Stimulated activated CD8-positive, alpha-beta memory T cell treated with anti-CD3 and anti-CD28 coated beads, Interleukin-4, amount 100 ng/mL, for 1 hour (primary cell): ENCODE measurements around the gene RAD51.
A peak's percentile ranks its signal among the peaks of the same experiment; 100 is the strongest.

ENCODE experiments used
- DNase-seq, 2 donors: peaks; one replicate each; pipeline ENCODE4 v3.0.0-alpha.2; 2020; ENCODE audit warnings: low read depth in 2 of 2, low spot score in 1 of 2

The RAD51 gene

GRCh38 chr15:40762919-40763800, 68.2 kb downstream of the RAD51 start:
- DNase-seq = no peak

- DNase-seq = no peak
These were observed 69.0 kb downstream of the RAD51 start, which contains the start of gene GCHFR for GRCh38 chr15:40763801-40764628. Gene GCHFR (plus strand): TSS chr15:40764068. CDS start chr15:40764181, 113 bp downstream.

GRCh38 chr15:40764629-40765103, 69.7 kb downstream of the RAD51 start:
- DNase-seq = no peak

GRCh38 chr15:40766194-40766815, 71.3 kb downstream of the RAD51 start:
- DNase-seq = no peak

DNA sequence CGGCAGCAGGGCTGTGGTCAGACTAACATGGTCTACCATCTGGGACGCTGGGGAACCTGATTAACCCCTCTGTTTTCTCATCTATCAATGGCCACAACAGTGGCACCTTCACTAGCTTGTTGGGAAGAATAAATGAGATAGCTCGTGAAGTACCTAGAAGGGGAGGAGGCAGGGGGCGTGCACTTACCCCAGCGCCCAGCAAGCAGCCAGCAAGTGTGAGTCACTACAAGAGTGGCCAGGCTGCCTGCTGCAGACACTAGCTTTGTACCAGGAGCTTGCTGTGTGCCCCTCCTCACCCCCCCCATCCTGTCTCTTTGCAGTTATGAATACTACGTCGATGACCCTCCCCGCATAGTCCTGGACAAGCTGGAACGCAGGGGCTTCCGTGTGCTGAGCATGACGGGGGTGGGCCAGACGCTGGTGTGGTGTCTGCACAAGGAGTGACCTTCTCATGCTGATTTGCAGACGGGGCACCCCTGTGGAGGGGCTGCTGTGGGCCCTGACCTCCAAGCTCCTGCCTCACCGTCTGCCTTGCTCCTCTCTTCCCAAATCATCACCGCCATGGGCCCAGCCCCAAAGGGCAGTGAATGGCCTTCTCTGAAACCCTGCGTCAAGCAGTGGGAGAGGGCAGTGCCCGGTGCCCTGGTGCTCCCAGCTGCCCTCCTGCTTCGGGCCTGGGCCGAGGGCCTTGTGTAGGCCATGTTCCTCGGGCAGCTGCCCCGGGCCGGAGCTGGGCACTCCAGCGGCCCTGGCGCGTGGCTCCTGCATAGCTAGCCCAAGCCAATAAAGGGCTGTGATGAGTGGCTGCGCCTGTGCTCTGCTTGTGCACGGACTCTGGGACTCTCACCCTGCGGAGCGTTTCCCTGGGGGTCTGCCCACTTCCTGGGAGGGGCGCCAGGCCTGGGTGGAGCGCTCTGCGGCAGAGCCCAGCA, 72.2 kb downstream of the RAD51 start:
- no peak for DNase-seq

- no peak for DNase-seq
These were observed 73.0 kb downstream of the RAD51 start for GRCh38 chr15:40767838-40768500.

GRCh38 chr15:40768521-40769273, 73.7 kb downstream of the RAD51 start:
- no peak for DNase-seq

- DNase-seq = no peak
These were observed 74.5 kb downstream of the RAD51 start, which contains the start of gene C15orf62 for GRCh38 chr15:40769274-40770146. Gene C15orf62 (plus strand): TSS chr15:40769980. CDS start chr15:40770496, 516 bp downstream.

DNA sequence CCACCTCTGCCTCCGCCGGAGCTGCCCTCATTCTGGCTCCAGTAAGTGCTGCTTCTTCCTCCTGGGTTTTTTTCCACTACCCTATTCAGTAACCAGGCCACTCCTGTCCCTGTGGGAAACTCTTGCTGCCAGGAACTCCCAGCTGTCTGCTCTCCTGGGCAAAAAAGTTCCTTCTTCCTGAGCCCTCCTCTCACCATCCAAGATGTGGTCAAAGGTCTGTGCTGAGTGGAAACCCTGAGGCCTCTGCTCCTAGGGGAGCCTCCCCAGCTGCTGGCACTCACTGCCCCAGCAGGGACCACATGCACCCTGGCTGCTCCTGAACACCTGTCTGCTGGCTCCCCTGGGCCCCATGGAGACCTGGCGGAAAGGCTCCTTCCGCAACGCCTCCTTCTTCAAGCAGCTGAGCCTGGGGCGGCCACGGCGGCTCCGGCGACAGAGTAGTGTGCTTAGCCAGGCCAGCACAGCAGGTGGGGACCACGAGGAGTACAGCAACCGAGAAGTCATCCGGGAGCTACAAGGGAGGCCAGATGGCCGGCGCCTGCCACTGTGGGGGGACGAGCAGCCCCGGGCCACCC, 75.3 kb downstream of the RAD51 start:
- DNase-seq = no peak

DNA sequence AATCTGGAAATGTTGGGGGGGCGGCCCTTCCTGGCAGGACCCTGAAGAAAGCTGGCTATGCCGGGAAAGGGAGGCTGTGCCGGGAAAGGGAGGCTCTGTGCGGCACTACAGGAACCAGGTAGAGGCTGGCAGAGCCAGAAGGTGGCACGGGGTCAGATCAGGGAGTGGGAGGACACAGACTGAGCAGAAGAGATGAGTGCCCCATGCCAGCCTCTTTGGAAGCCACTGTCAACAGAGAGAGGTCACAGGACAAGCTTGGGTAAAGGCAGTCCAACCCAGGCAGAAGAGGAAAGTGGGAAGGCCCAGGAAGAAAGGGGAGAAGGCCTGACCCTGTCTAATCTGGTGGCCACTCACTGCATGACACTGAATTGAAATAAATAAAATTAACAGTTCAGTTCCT, 76.3 kb downstream of the RAD51 start:
- DNase-seq = no peak

GRCh38 chr15:40772014-40772413, 77.0 kb downstream of the RAD51 start:
- no peak for DNase-seq

DNA sequence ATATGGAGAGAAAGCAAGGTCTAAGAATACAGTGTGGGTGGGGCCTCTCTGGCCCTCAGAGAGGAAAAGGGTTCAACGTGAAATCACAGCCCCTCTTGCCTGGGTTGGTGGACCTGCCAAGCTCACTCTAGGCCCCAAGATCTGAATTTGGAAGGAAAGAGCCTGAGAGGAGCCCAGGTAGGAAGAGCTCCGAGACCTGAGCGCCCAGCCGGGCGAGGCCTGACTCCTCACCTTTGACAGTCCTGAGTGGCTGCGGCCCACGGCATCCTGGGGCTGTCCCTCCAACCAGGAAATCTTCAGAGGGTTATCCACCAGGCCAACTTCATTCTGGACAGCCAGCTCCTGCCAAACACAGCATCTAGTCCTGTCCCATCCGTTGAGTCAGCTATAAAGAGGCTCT, 78.5 kb downstream of the RAD51 start:
- DNase-seq = no peak

GRCh38 chr15:40773902-40774301, 78.9 kb downstream of the RAD51 start:
- no peak for DNase-seq

- no peak for DNase-seq
These were observed 80.0 kb downstream of the RAD51 start for GRCh38 chr15:40775007-40775406.

GRCh38 chr15:40775740-40776536, 81.0 kb downstream of the RAD51 start:
- DNase-seq = no peak

DNA sequence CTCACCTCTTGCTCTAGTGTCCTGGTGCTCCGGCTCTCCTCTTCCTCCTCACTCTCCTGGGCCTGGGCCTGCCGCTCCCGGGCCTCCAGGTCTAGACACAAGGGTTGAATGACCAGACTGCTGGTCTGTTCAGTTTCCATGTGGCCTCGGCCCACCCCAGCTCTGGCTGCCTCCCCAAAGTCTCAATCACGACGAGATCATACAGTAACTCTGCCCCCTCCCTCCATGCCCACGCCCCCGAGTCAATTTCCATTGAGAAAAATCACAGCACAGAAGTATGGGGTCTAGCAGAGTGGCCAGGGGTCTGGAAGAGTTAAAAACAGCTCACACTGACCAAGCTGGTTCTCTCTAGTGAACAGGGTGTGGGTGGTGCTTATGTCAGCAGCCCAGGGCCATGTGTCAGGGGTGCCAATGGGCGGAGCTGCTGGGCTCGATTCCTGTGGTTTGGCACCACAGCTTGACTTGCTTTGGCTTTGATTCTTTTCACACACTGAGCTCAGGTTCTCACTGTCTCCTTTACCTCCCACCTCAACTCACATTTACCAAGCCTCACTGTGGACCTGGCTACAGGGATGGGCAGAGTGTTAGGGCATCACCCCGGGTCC, 81.7 kb downstream of the RAD51 start:
- DNase-seq = peak in 1 of 2 donors; percentile 39
